Motor neuron (in vitro differentiated cells): ENCODE data around the gene DLGAP4. TPM values are rescaled to one million over a fixed set of nuclear protein-coding genes. Genes with fewer than 3 reads are reported as not detected.

Experiments
- ATAC-seq, 8 experiments: fragments of 200-7000 bp; cut with Tn5 transposase; replicated peaks in 6 of 8; 2 replicates each; pipeline ENCODE4 v1.8.0; 2021; ENCODE audit warnings: mild to moderate bottlenecking in 8 of 8, moderate library complexity in 8 of 8
- H3K27ac ChIP-seq, 2 donors: fragments of 250-450 bp; sonication (Bioruptor Pico); 2 replicates each; pipeline ENCODE4 v1.9.0; 2021; ENCODE audit warnings: antibody characterized with exemption in 2 of 2, mild to moderate bottlenecking in 2 of 2, moderate library complexity in 1 of 2
- H3K4me1 ChIP-seq, 2 donors: fragments of 250-450 bp; sonication (Bioruptor Pico); replicated peaks in 1 of 2; 2 replicates each; pipeline ENCODE4 v1.6.1; 2021; ENCODE audit warnings: antibody characterized with exemption in 2 of 2, mild to moderate bottlenecking in 2 of 2, moderate library complexity in 1 of 2
- H3K4me3 ChIP-seq, 5 donors: fragments of 250-450 bp; sonication (Bioruptor Pico); 2 replicates each; pipeline ENCODE4 v1.9.0; 2021; ENCODE audit warnings: antibody characterized with exemption in 5 of 5, mild to moderate bottlenecking in 5 of 5, moderate library complexity in 4 of 5
- WGBS, 10 experiments: fragments of 450-650 bp; shearing (Covaris generic); methylation state at CpG; one replicate each; pipeline ENCODE4 v1.0.0; 2022; 5-methylcytosine and 5-hydroxymethylcytosine counted together
- in situ Hi-C, 9 experiments: fragments of 400-800 bp; cut with MboI; loops; one replicate each; pipeline ENCODE4 v1.15.0; 2021; ENCODE audit warnings: low sequenced_read_pairs in 9 of 9, low pct_unique_long_range_greater_than_20kb in 2 of 9; ENCODE audit not compliant: unreplicated experiment in 9 of 9
- total RNA-seq, 8 experiments: library from RNA; unstranded; fragments of 300-600 nt; gene quantifications; 2 replicates each; pipeline versions ENCODE4 v1.2.3 to v1.2.4, GENCODE V29; 2022

DLGAP4 gene
- total RNA-seq, 8 experiments from 2014 or later: 13.3 to 51.8 (median 40.0) TPM

- Histone ChIP-seq H3K27ac (no peak overlapping the region), H3K4me1 (peaks cover under 1 to 22% of the 10 kb centered on the region in 2 donors), H3K4me3 (no peak overlapping the region)
- WGBS, 10 experiments: 22 to 100% (median 88%) methylated on average over 1 to 4 of the region's 6 CpGs; no CpG with 5 or more reads in 6 of the 10 experiments
- in situ Hi-C loops: no loop called here
- no peak for ATAC-seq
Measured at GRCh38 chr20:36396340-36396739, 90.2 kb downstream of the DLGAP4 start.

GRCh38 chr20:36396847-36397630 is 90.9 kb downstream of the DLGAP4 start:
- in situ Hi-C loops: no loop called here
- H3K27ac ChIP-seq: no peak overlapping the region
- H3K4me3 ChIP-seq: no peak overlapping the region
- peak in 2 of 8 experiments; percentile 24 to 27 for ATAC-seq
- H3K4me1 ChIP-seq: peaks cover 0 to 15% of the 10 kb centered on the region in 2 donors
- WGBS, 10 experiments: 2 to 95% (median 77%) methylated on average over 1 to 6 of the region's 8 CpGs

GRCh38 chr20:36398515-36398914 is 92.4 kb downstream of the DLGAP4 start:
- WGBS, 10 experiments: 13 to 100% (median 53%) methylated on average over 1 to 3 of the region's 3 CpGs; no CpG with 5 or more reads in 2 of the 10 experiments
- in situ Hi-C loops: no loop called here
- no peak for ATAC-seq
- peaks cover 0 to 15% of the 10 kb centered on the region in 2 donors for H3K4me1 ChIP-seq
- no peak overlapping the region for H3K27ac ChIP-seq
- no peak overlapping the region for H3K4me3 ChIP-seq

- in situ Hi-C loops: no loop called here
- ATAC-seq: peak in 5 of 8 experiments; percentile 27 to 85 (median 56)
- Histone ChIP-seq H3K4me3 (no peak overlapping the region), H3K27ac (no peak overlapping the region), H3K4me1 (peaks cover 0 to 10% of the 10 kb centered on the region in 2 donors)
- WGBS, 10 experiments: 0 to 100% (median 28%) methylated on average over 1 to 5 of the region's 6 CpGs; no CpG with 5 or more reads in 2 of the 10 experiments
Measured at GRCh38 chr20:36399147-36399968, 93.2 kb downstream of the DLGAP4 start.

- in situ Hi-C loops: no loop called here
- ATAC-seq: no peak
- whole genome bisulfite sequencing, 10 experiments: 0 to 80% (median 62%) methylated on average over 1 to 6 of the region's 7 CpGs; no CpG with 5 or more reads in 1 of the 10 experiments
- Histone ChIP-seq H3K4me1 (peaks cover 0 to 3% of the 10 kb centered on the region in 2 donors), H3K4me3 (no peak overlapping the region), H3K27ac (no peak overlapping the region)
Measured at GRCh38 chr20:36399969-36400545, 93.9 kb downstream of the DLGAP4 start.

GRCh38 chr20:36400909-36401735 is 95.0 kb downstream of the DLGAP4 start:
- peak; percentile 50 to 84 (median 64) for ATAC-seq
- 17 to 100% (median 48%) methylated on average over 1 to 11 of the region's 18 CpGs; no CpG with 5 or more reads in 6 of the 10 experiments for WGBS, 10 experiments
- no peak overlapping the region for H3K27ac ChIP-seq
- no peak overlapping the region for H3K4me3 ChIP-seq
- in situ Hi-C loops: no loop called here
- H3K4me1 ChIP-seq: peaks cover 0 to 3% of the 10 kb centered on the region in 2 donors

- 0 to 100% (median 67%) methylated on average over 1 of the region's 1 CpG; no CpG with 5 or more reads in 5 of the 10 experiments for WGBS, 10 experiments
- no peak overlapping the region for H3K4me3 ChIP-seq
- H3K27ac ChIP-seq: no peak overlapping the region
- in situ Hi-C loops: no loop called here
- H3K4me1 ChIP-seq: peaks cover 0 to 3% of the 10 kb centered on the region in 2 donors
- no peak for ATAC-seq
Measured at GRCh38 chr20:36402708-36403107, 96.6 kb downstream of the DLGAP4 start.

GRCh38 chr20:36404435-36404978 is 98.4 kb downstream of the DLGAP4 start:
- in situ Hi-C loops: no loop called here
- WGBS, 10 experiments: 20 to 100% (median 60%) methylated on average over 1 to 5 of the region's 11 CpGs; no CpG with 5 or more reads in 3 of the 10 experiments
- no peak for ATAC-seq
- Histone ChIP-seq H3K27ac (no peak overlapping the region), H3K4me3 (no peak overlapping the region), H3K4me1 (peaks cover 0 to 3% of the 10 kb centered on the region in 2 donors)

- peak in 3 of 8 experiments; percentile 29 to 40 (median 38) for ATAC-seq
- peaks cover 0 to 3% of the 10 kb centered on the region in 2 donors for H3K4me1 ChIP-seq
- H3K4me3 ChIP-seq: no peak overlapping the region
- H3K27ac ChIP-seq: no peak overlapping the region
- WGBS, 10 experiments: 33 to 100% (median 60%) methylated on average over 1 to 7 of the region's 7 CpGs; no CpG with 5 or more reads in 5 of the 10 experiments
- in situ Hi-C loops: no loop called here
Measured at GRCh38 chr20:36405255-36405654, 99.1 kb downstream of the DLGAP4 start.

- Histone ChIP-seq H3K4me3 (no peak overlapping the region), H3K4me1 (no peaks in the 10 kb centered on the region), H3K27ac (no peak overlapping the region)
- in situ Hi-C loops: no loop called here
- peak in 2 of 8 experiments; percentile 18 to 30 for ATAC-seq
- WGBS, 10 experiments: 0 to 85% (median 75%) methylated on average over 1 to 2 of the region's 3 CpGs; no CpG with 5 or more reads in 3 of the 10 experiments
Measured at GRCh38 chr20:36407199-36407733, 101.1 kb downstream of the DLGAP4 start.

GRCh38 chr20:36408219-36408618 is 102.1 kb downstream of the DLGAP4 start:
- WGBS, 10 experiments: 17 to 56% (median 38%) methylated on average over 3 to 6 of the region's 10 CpGs; no CpG with 5 or more reads in 6 of the 10 experiments
- ATAC-seq: peak in 3 of 8 experiments; percentile 4 to 14 (median 14)
- Histone ChIP-seq H3K27ac (no peak overlapping the region), H3K4me3 (no peak overlapping the region), H3K4me1 (no peaks in the 10 kb centered on the region)
- in situ Hi-C loops: no loop called here
